Epithelial cell of esophagus (primary cell): ENCODE results near the gene ZCCHC17.

ENCODE experiments used
- DNase-seq: peaks from one replicate; pipeline ENCODE4 v3.0.0; 2010; ENCODE audit warnings: low read depth
- H3K4me3 ChIP-seq: 2 replicates; pipeline ENCODE4 v1.5.1; 2011; ENCODE audit warnings: mild to moderate bottlenecking, low read length, control low read depth
- CTCF ChIP-seq: IDR thresholded peaks from 2 replicates; pipeline ENCODE4 v1.5.1; 2011; ENCODE audit warnings: low read depth, mild to moderate bottlenecking, low read length, control low read depth, inconsistent platforms; ENCODE audit not compliant: insufficient read depth; ENCODE audit errors: missing control alignments

Gene ZCCHC17

GRCh38 chr1:31295874-31296485, 852 bp upstream of the ZCCHC17 start:
- DNase-seq, result no peak
- H3K4me3 ChIP-seq, result peak overlapping the region; percentile 63
- TF ChIP-seq CTCF, result no peak

GRCh38 chr1:31297277-31298247, 730 bp downstream of the ZCCHC17 start:
- peak overlapping the region; percentile 63 for H3K4me3 ChIP-seq
- no peak for TF ChIP-seq CTCF
- DNase-seq, result peak; percentile 83

- DNase-seq, result peak; percentile 39
- TF ChIP-seq CTCF, result no peak
- no peak overlapping the region for H3K4me3 ChIP-seq
Observed at GRCh38 chr1:31299365-31299764, 2.5 kb downstream of the ZCCHC17 start.

- no peak for DNase-seq
- TF ChIP-seq CTCF, result no peak
- no peak overlapping the region for H3K4me3 ChIP-seq
Observed at GRCh38 chr1:31300193-31300592, 3.4 kb downstream of the ZCCHC17 start.

- no peak for TF ChIP-seq CTCF
- no peak for DNase-seq
- H3K4me3 ChIP-seq, result no peak overlapping the region
Observed at GRCh38 chr1:31302709-31303441, 6.0 kb downstream of the ZCCHC17 start.

GRCh38 chr1:31306278-31306677, 9.4 kb downstream of the ZCCHC17 start:
- no peak for TF ChIP-seq CTCF
- DNase-seq, result peak; percentile 93
- H3K4me3 ChIP-seq, result no peak overlapping the region
